22Rv1 (cell line): ENCODE measurements around the gene GPR17.

Source experiments
- H3K27ac ChIP-seq: fragments of 450-650 bp; 2 replicates; pipeline ENCODE4 v1.5.1; 2017
- ZFX ChIP-seq: fragments of 450-650 bp; IDR thresholded peaks from 2 replicates; pipeline ENCODE4 v1.6.1; 2017; ENCODE audit warnings: antibody characterized with exemption, borderline replicate concordance
- TF ChIP-seq, protein P1 (sequence below): fragments of 450-650 bp; IDR thresholded peaks from 2 replicates; pipeline ENCODE4 v1.5.1; 2017; ENCODE audit warnings: mild to moderate bottlenecking

Gene GPR17

DNA sequence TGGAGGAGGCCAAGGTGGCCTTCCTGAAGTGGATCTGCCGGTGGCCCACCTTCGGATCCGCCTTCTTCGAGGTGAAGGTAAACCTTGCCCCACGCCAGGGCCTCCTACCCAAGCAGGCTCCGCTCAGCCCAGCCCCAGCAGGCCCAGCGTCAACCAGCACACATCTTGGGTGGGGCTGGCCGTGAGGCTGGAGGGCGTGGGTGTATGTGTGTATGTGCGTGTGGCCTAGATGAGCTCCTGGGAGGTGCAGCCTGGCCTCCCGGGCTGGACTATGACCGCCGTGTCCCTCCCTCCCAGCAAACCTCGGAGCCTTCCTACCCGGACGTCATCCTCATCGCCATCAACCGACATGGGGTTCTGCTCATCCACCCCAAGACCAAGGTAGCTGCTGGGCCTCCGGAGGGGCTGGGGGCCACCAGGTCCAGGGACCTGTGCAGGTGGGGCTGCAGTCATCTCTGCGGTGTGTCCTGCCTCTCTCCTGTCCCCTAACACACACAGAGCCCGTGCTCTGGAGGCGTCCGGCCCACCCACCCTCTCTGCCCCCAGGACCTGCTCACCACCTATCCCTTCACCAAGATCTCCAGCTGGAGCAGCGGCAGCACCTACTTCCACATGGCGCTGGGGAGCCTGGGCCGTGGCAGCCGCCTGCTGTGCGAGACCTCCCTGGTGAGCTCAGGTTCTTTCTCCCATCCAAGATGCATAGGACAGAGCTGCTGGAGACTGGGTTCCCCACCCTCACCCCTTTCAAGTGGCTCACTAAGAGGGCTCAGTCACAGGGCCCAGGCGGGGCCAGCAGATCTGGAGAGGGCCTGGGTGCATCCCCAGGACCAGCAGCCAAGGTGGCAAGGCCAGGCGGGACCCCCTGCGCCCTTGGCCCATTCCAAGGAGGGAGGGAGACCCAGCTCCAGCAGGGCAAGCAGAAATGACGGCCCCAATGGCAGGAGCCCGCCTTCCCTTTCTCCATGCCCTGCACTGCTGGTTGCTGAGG is 9.4 kb upstream of the GPR17 start:
- TF ChIP-seq, protein P1, sequence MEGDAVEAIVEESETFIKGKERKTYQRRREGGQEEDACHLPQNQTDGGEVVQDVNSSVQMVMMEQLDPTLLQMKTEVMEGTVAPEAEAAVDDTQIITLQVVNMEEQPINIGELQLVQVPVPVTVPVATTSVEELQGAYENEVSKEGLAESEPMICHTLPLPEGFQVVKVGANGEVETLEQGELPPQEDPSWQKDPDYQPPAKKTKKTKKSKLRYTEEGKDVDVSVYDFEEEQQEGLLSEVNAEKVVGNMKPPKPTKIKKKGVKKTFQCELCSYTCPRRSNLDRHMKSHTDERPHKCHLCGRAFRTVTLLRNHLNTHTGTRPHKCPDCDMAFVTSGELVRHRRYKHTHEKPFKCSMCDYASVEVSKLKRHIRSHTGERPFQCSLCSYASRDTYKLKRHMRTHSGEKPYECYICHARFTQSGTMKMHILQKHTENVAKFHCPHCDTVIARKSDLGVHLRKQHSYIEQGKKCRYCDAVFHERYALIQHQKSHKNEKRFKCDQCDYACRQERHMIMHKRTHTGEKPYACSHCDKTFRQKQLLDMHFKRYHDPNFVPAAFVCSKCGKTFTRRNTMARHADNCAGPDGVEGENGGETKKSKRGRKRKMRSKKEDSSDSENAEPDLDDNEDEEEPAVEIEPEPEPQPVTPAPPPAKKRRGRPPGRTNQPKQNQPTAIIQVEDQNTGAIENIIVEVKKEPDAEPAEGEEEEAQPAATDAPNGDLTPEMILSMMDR: no peak
- no peak for TF ChIP-seq ZFX
- H3K27ac ChIP-seq: no peak overlapping the region

GRCh38 chr2:127637236-127637630 is 8.7 kb upstream of the GPR17 start:
- no peak overlapping the region for H3K27ac ChIP-seq
- TF ChIP-seq ZFX: no peak
- TF ChIP-seq, protein P1: no peak

- no peak overlapping the region for H3K27ac ChIP-seq
- TF ChIP-seq, protein P1: no peak
- no peak for TF ChIP-seq ZFX
Observed at GRCh38 chr2:127637725-127638252, 8.2 kb upstream of the GPR17 start.

DNA sequence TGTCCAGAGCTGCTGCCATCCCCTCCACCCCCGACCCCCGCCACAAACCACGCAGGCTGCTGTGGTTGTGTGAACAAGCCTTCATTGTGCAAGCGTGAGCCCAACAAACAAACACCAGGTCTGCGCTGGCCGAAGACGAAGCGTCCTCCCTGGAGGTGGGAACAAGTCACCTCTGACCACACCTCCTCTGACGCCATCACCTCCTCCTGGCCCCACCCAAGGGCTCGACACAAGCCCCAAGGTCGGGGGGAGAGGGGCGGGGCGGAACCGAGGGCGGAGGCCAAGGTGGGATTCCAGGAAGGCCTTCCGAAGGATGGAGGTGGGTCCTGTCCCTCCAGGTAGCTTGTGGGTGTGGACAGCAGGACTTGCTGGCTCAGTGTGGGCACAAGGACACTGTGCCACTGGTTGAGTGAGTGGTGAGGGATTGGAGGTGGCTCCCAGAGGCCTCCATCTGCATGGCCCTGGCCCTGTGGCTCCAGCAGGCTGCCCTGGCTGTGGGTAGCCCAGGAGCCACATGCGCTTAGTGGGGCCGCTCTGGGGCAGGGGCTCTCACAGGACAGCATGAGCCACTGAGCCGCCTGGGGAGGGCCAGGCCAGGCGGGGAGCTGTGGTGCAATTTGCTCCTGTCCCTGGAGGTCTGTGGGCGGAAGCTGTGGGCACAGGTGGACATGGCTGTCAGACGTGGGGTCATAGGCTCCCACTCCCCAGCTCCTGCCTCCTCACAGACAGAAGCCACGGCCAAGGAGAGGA is 7.4 kb upstream of the GPR17 start:
- H3K27ac ChIP-seq: no peak overlapping the region
- TF ChIP-seq, protein P1: no peak
- no peak for TF ChIP-seq ZFX

- no peak for TF ChIP-seq ZFX
- TF ChIP-seq, protein P1: no peak
- no peak overlapping the region for H3K27ac ChIP-seq
Observed at GRCh38 chr2:127639111-127639474, 6.9 kb upstream of the GPR17 start.

GRCh38 chr2:127640082-127641072 is 5.6 kb upstream of the GPR17 start:
- H3K27ac ChIP-seq: no peak overlapping the region
- TF ChIP-seq, protein P1: no peak
- no peak for TF ChIP-seq ZFX
